ENCODE data around the gene SNTG2. TPM values are rescaled to one million over a fixed set of nuclear protein-coding genes. Genes with fewer than 3 reads are reported as not detected.

The SNTG2 gene
- total and polyA plus RNA-seq, 7 donors = 0.26 to 1.7 (median 0.73) TPM; not detected in 2

- H3K9me3 ChIP-seq = no peaks in the 10 kb centered on the region
- no peaks in the 10 kb centered on the region for H3K4me1 ChIP-seq
- intact Hi-C loops (cut with DNase I) = loop anchor here in 1 of 2 donors (10.0 kb wide), 1 partner anchor 126 kb away; no protein-coding TSS in a partner anchor
- DNase-seq (no peak), ATAC-seq (no peak)
- no peaks in the 10 kb centered on the region for H3K36me3 ChIP-seq (ENCODE audit: insufficient read depth in 1 of 2, low read depth in 1 of 2)
- no peak overlapping the region for H3K4me3 ChIP-seq
- H3K27ac ChIP-seq = no peak overlapping the region
- peaks cover 0 to 3% (median 0%) of the 10 kb centered on the region in 3 donors for H3K27me3 ChIP-seq (ENCODE audit: insufficient read depth in 3 of 3, low read length in 2 of 3)
- TF ChIP-seq CTCF (IDR thresholded peaks at IDR 0.05) = no peak
- WGBS, 3 donors = 69 to 75% (median 70%) methylated on average over 11 of the region's 11 CpGs
These were observed 420.4 kb downstream of the SNTG2 start for GRCh38 chr2:1371082-1371481.

- TF ChIP-seq CTCF (IDR thresholded peaks at IDR 0.05) = no peak
- Histone ChIP-seq H3K4me3 (peak overlapping the region; percentile 52), H3K9me3 (no peaks in the 10 kb centered on the region), H3K36me3 (ENCODE audit: insufficient read depth in 1 of 2, low read depth in 1 of 2) (no peaks in the 10 kb centered on the region), H3K27me3 (ENCODE audit: insufficient read depth in 3 of 3, low read length in 2 of 3) (peaks cover 0 to 3% (median 0%) of the 10 kb centered on the region in 3 donors), H3K4me1 (no peaks in the 10 kb centered on the region), H3K27ac (peak overlapping the region; percentile 36)
- ATAC-seq = peak in 1 of 4 donors; percentile 36
- intact Hi-C loops (cut with DNase I) = loop anchor here in 1 of 2 donors (10.0 kb wide), 1 partner anchor 129 kb away; no protein-coding TSS in a partner anchor
- 59 to 68% (median 65%) methylated on average over 12 of the region's 12 CpGs for WGBS, 3 donors
- DNase-seq = no peak
These were observed 423.2 kb downstream of the SNTG2 start for GRCh38 chr2:1373830-1374229.

DNA sequence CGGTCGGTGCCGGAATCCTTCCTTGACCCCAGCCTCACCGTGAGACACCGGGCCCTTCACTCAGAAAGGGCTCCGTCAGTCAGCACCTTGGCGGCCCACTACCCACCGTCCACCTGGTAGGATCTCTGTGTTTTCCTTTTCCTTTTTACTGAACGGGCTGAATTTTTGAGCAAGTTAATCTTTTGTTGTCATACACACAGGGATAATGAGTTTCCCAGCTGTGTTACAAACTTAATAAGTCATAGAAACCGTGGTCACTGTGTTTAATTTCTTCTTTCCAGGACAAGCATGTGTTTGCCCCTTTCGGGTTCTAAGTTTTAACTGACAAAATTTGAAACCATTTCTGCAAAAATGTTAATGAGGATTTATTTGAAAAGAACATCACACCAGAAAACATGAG is 423.6 kb downstream of the SNTG2 start:
- Histone ChIP-seq H3K27me3 (ENCODE audit: insufficient read depth in 3 of 3, low read length in 2 of 3) (peaks cover 0 to 3% (median 0%) of the 10 kb centered on the region in 3 donors), H3K4me1 (no peaks in the 10 kb centered on the region), H3K27ac (peak overlapping the region; percentile 36), H3K4me3 (peak overlapping the region; percentile 52), H3K9me3 (no peaks in the 10 kb centered on the region), H3K36me3 (ENCODE audit: insufficient read depth in 1 of 2, low read depth in 1 of 2) (no peaks in the 10 kb centered on the region)
- intact Hi-C loops (cut with DNase I) = loop anchor here in 1 of 2 donors (10.0 kb wide), 1 partner anchor 129 kb away; no protein-coding TSS in a partner anchor
- no peak for ATAC-seq
- no peak for TF ChIP-seq CTCF (IDR thresholded peaks at IDR 0.05)
- 50 to 68% (median 56%) methylated on average over 11 of the region's 11 CpGs for WGBS, 3 donors
- no peak for DNase-seq

- H3K36me3 ChIP-seq (ENCODE audit: insufficient read depth in 1 of 2, low read depth in 1 of 2) = no peaks in the 10 kb centered on the region
- no peak for DNase-seq
- peaks cover 0 to 2% (median 0%) of the 10 kb centered on the region in 3 donors for H3K27me3 ChIP-seq (ENCODE audit: insufficient read depth in 3 of 3, low read length in 2 of 3)
- no peaks in the 10 kb centered on the region for H3K9me3 ChIP-seq
- H3K27ac ChIP-seq = peak overlapping the region; percentile 10
- no peaks in the 10 kb centered on the region for H3K4me1 ChIP-seq
- H3K4me3 ChIP-seq = peak overlapping the region; percentile 52
- intact Hi-C loops (cut with DNase I) = loop anchor here in 1 of 2 donors (10.0 kb wide), 1 partner anchor 131 kb away; no protein-coding TSS in a partner anchor
- ATAC-seq = no peak
- no peak for TF ChIP-seq CTCF (IDR thresholded peaks at IDR 0.05)
- WGBS, 3 donors = 36 to 43% (median 41%) methylated on average over 14 of the region's 14 CpGs
These were observed 425.1 kb downstream of the SNTG2 start for GRCh38 chr2:1375794-1376193.

GRCh38 chr2:1377473-1377872 is 426.8 kb downstream of the SNTG2 start:
- ATAC-seq = no peak
- intact Hi-C loops (cut with DNase I) = loop anchor here in 1 of 2 donors (10.0 kb wide), 1 partner anchor 133 kb away; no protein-coding TSS in a partner anchor
- H3K27me3 ChIP-seq (ENCODE audit: insufficient read depth in 3 of 3, low read length in 2 of 3) = peaks cover 0 to 1% (median 0%) of the 10 kb centered on the region in 3 donors
- no peak for TF ChIP-seq CTCF (IDR thresholded peaks at IDR 0.05)
- H3K4me1 ChIP-seq = no peaks in the 10 kb centered on the region
- H3K4me3 ChIP-seq = no peak overlapping the region
- no peak for DNase-seq
- WGBS, 3 donors = 84 to 91% (median 90%) methylated on average over 6 of the region's 6 CpGs
- no peak overlapping the region for H3K27ac ChIP-seq
- no peaks in the 10 kb centered on the region for H3K36me3 ChIP-seq (ENCODE audit: insufficient read depth in 1 of 2, low read depth in 1 of 2)
- H3K9me3 ChIP-seq = no peaks in the 10 kb centered on the region
